A549 (cell line): ENCODE results near the gene DDX54. TPM values are rescaled to one million over a fixed set of nuclear protein-coding genes. Genes with fewer than 3 reads are reported as not detected.

Experiments used
- ATAC-seq, 2 experiments: fragments of 200-7000 bp in 1 of 2; fragments of >200 bp in 1 of 2; cut with Nextera tagmentation in 1 of 2; cut with Tn5 transposase in 1 of 2; 3 replicates each; pipeline versions ENCODE4 v1.8.0 to v1.9.1; 2018 to 2020; ENCODE audit warnings: mild to moderate bottlenecking in 1 of 2, moderate library complexity in 1 of 2
- CTCF ChIA-PET: fragments of 300-600 bp; sonication (Branson Sonifier 250); formaldehyde crosslinking; extraction: SDS; loops from one replicate; lab custom pipeline; 2021; ENCODE audit warnings: antibody characterized with exemption, inconsistent platforms; lab: Yijun Ruan, JAX
- POLR2A ChIA-PET: fragments of 350-600 bp; formaldehyde crosslinking; extraction: SDS; loops from one replicate; lab custom pipeline; 2021; ENCODE audit warnings: antibody characterized with exemption, inconsistent platforms; lab: Yijun Ruan, JAX
- DNase-seq, 2 experiments: peaks; one replicate each; pipeline versions ENCODE4 v3.0.0 to v3.0.0-alpha.2; 2011 to 2016; ENCODE audit warnings: low read depth in 1 of 2, low spot score in 1 of 2
- FAIRE-seq: peaks from 2 replicates; lab custom pipeline; 2011; peaks lifted over from hg19 to GRCh38; lab: Jason Lieb, UNC
- H3K27ac ChIP-seq, 2 experiments: fragments of >200 bp; sonication (Bioruptor Twin); formaldehyde crosslinking; 3 replicates each; pipeline ENCODE4 v1.5.1; 2016 to 2017
- H3K4me1 ChIP-seq: fragments of >200 bp; sonication (Bioruptor Twin); formaldehyde crosslinking; 3 replicates; pipeline ENCODE4 v1.6.1; 2016
- H3K4me2 ChIP-seq: fragments of >200 bp; sonication (Bioruptor Twin); formaldehyde crosslinking; 3 replicates; pipeline ENCODE4 v1.6.1; 2016
- H3K4me3 ChIP-seq: fragments of >200 bp; sonication (Bioruptor Twin); formaldehyde crosslinking; 3 replicates; pipeline ENCODE4 v1.5.1; 2016
- H3K9me3 ChIP-seq: fragments of >200 bp; sonication (Bioruptor Twin); formaldehyde crosslinking; 3 replicates; pipeline ENCODE4 v1.6.1; 2016
- BHLHE40 ChIP-seq: IDR thresholded peaks from 2 replicates; pipeline ENCODE4 v1.6.1; 2012; ENCODE audit warnings: low read depth, low read length, inconsistent platforms
- CEBPB ChIP-seq, 2 experiments: fragments of >200 bp in 1 of 2; sonication (Bioruptor Twin) in 1 of 2; formaldehyde crosslinking in 1 of 2; IDR thresholded peaks; 2 replicates each; pipeline ENCODE4 v1.6.1; 2012 to 2016
- ELK1 ChIP-seq: fragments of 150-350 bp; IDR thresholded peaks from 2 replicates; pipeline ENCODE4 v1.6.1; 2014; ENCODE audit warnings: low read depth, mild to moderate bottlenecking, low read length
- HDAC2 ChIP-seq: fragments of 200-600 bp; sonication (generic); IDR thresholded peaks from 2 replicates; pipeline ENCODE4 v1.6.1; 2016
- HOXB13 ChIP-seq: fragments of 250-450 bp; sonication (Bioruptor Pico); IDR thresholded peaks from 2 replicates; pipeline ENCODE4 v1.5.0; 2020; ENCODE audit warnings: low read depth, mild to moderate bottlenecking, moderate library complexity
- JUNB ChIP-seq: fragments of >200 bp; sonication (Bioruptor Twin); formaldehyde crosslinking; IDR thresholded peaks from 2 replicates; pipeline ENCODE4 v1.6.1; 2016
- KDM1A ChIP-seq: fragments of 200-600 bp; sonication (generic); IDR thresholded peaks from 2 replicates; pipeline ENCODE4 v1.6.1; 2016; ENCODE audit warnings: low read depth, mild to moderate bottlenecking
- KDM5A ChIP-seq: fragments of 200-600 bp; sonication (generic); IDR thresholded peaks from 2 replicates; pipeline ENCODE4 v1.6.1; 2016; ENCODE audit warnings: antibody characterized with exemption, mild to moderate bottlenecking
- MAX ChIP-seq: IDR thresholded peaks from 2 replicates; pipeline ENCODE4 v1.6.1; 2012
- PBX3 ChIP-seq: IDR thresholded peaks from 2 replicates; pipeline ENCODE4 v1.6.1; 2012
- POLR2A ChIP-seq: IDR thresholded peaks from 2 replicates; pipeline ENCODE4 v1.6.1; 2012; ENCODE audit warnings: mild to moderate bottlenecking, low read length
- POLR2AphosphoS2 ChIP-seq: conservative IDR thresholded peaks from 2 replicates; pipeline ENCODE4 v1.6.1; 2012; ENCODE audit warnings: low read length, improper control_type of control experiment, inconsistent platforms
- RARB ChIP-seq: fragments of 250-450 bp; sonication (Bioruptor Pico); IDR thresholded peaks from 2 replicates; pipeline ENCODE4 v1.8.0; 2021; ENCODE audit warnings: mild to moderate bottlenecking, moderate library complexity
- RCOR1 ChIP-seq: fragments of 150-350 bp; IDR thresholded peaks from 2 replicates; pipeline ENCODE4 v1.6.1; 2014; ENCODE audit warnings: antibody characterized with exemption, low read length, low read depth
- REST ChIP-seq: fragments of 200-600 bp; sonication (generic); IDR thresholded peaks from 2 replicates; pipeline ENCODE4 v1.6.1; 2016; ENCODE audit warnings: antibody characterized with exemption, mild to moderate bottlenecking, moderate library complexity
- RFX5 ChIP-seq: fragments of 450-650 bp; IDR thresholded peaks from 2 replicates; pipeline ENCODE4 v1.7.1; 2014; ENCODE audit warnings: antibody characterized with exemption, mild to moderate bottlenecking, moderate library complexity
- RNF2 ChIP-seq: fragments of 200-600 bp; sonication (generic); IDR thresholded peaks from 2 replicates; pipeline ENCODE4 v1.6.1; 2016; ENCODE audit warnings: low read depth, mild to moderate bottlenecking, antibody characterized with exemption, moderate library complexity, borderline replicate concordance
- SMC3 ChIP-seq: fragments of >200 bp; sonication (Bioruptor Twin); formaldehyde crosslinking; IDR thresholded peaks from 3 replicates; pipeline ENCODE4 v1.6.1; 2018; ENCODE audit warnings: inconsistent platforms
- SREBF2 ChIP-seq: fragments of 450-650 bp; IDR thresholded peaks from 2 replicates; pipeline ENCODE4 v1.6.1; 2014; ENCODE audit warnings: mild to moderate bottlenecking, moderate library complexity
- TFCP2L1 ChIP-seq: fragments of 250-450 bp; sonication (Bioruptor Pico); IDR thresholded peaks from 2 replicates; pipeline ENCODE4 v1.5.0; 2021; ENCODE audit warnings: mild to moderate bottlenecking
- TP53 ChIP-seq: fragments of 250-450 bp; sonication (Bioruptor Pico); IDR thresholded peaks from 2 replicates; pipeline ENCODE4 v1.5.0; 2021; ENCODE audit warnings: mild to moderate bottlenecking, moderate library complexity
- ZFP36 ChIP-seq: fragments of 450-650 bp; IDR thresholded peaks from 2 replicates; pipeline ENCODE4 v1.6.1; 2014; ENCODE audit warnings: borderline replicate concordance; ENCODE audit not compliant: partially characterized antibody
- ZNF302 ChIP-seq: fragments of 250-450 bp; sonication (Bioruptor Pico); IDR thresholded peaks from 2 replicates; pipeline ENCODE4 v1.9.0; 2021; ENCODE audit warnings: inconsistent platforms, mild to moderate bottlenecking, moderate library complexity
- ZSCAN20 ChIP-seq: fragments of 250-450 bp; sonication (Bioruptor Pico); IDR thresholded peaks from 2 replicates; pipeline ENCODE4 v1.8.0; 2022; ENCODE audit warnings: mild to moderate bottlenecking, moderate library complexity
- WGBS: methylation state at CpG from one replicate; pipeline ENCODE4 v1.1.6; 2017; ENCODE audit errors: missing lambda C conversion rate; 5-methylcytosine and 5-hydroxymethylcytosine counted together
- polyA plus RNA-seq, 4 experiments: library from polyadenylated mRNA; depleted of rRNA in 3 of 4; stranded (reverse); fragments of >200 nt; fragmentation: RNase III in 1 of 4; extraction: RNeasy Plus Mini Kit Qiagen cat#74134 plus additional on column Dnase treatment in 1 of 4; gene quantifications; 2 replicates in 3 of 4; 3 replicates in 1 of 4; pipeline ENCODE4 v1.2.3, GENCODE V29; 2011 to 2017

Gene DDX54
- polyA plus RNA-seq, 2 of the 4 experiments (the other 2 are of a cell fraction) = 62.4 to 64.5 TPM

GRCh38 chr12:113221181-113221996 is 36.1 kb upstream of the DDX54 start, which contains the start of gene TPCN1 (continued):
- TF ChIP-seq PBX3 = peak; percentile 95
- TF ChIP-seq, all 56 proteins: peak for 11

GRCh38 chr12:113220593-113221180 is 35.4 kb upstream of the DDX54 start:
- peak overlapping the region; percentile 93 for H3K4me2 ChIP-seq
- WGBS = 2% methylated on average over 23 of the region's 23 CpGs
- ChIA-PET CTCF (interaction anchor here (5.3 kb wide), 1 partner anchor 24 kb away, joined by 35 read pairs; no protein-coding TSS in a partner anchor), POLR2A (interaction anchor here (0.6 to 2.2 kb wide), 9 partner anchors 17 to 79 kb away, joined by 3 to 11 read pairs (median 4); partner anchors contain the start of genes DDX54 and RITA1)
- peak; percentile 19 to 31 for ATAC-seq
- DNase-seq = peak; percentile 43 to 50
- H3K4me3 ChIP-seq = peak overlapping the region; percentile 67
- H3K27ac ChIP-seq = peak overlapping the region; percentile 57 to 75
- no peak for TF ChIP-seq CEBPB (IDR thresholded peaks at IDR 0.05)
- TF ChIP-seq RFX5 = peak; percentile 59; the same call in 1 of the 2 replicates
- TF ChIP-seq KDM5A = no peak
- no peak for TF ChIP-seq ELK1
- peak; percentile 40 for TF ChIP-seq POLR2A
- TF ChIP-seq BHLHE40 = peak; percentile 24; the same call in 1 of the 2 replicates
- peaks cover 21% of the 10 kb centered on the region for H3K4me1 ChIP-seq
- H3K9me3 ChIP-seq = no peaks in the 10 kb centered on the region
- peak; percentile 46 for FAIRE-seq

- CTCF ChIA-PET = interaction anchor here (1.1 to 1.5 kb wide), 3 partner anchors 11 to 52 kb away, joined by 3 read pairs; no protein-coding TSS in a partner anchor
- no peak for DNase-seq
- Histone ChIP-seq H3K4me2 (no peak overlapping the region), H3K9me3 (no peaks in the 10 kb centered on the region)
- no peak for ATAC-seq
- WGBS = 78% methylated on average over 2 of the region's 2 CpGs
- no peak for TF ChIP-seq MAX
- no peak for TF ChIP-seq ZSCAN20 (CRISPR knock-in tag)
- no peak for TF ChIP-seq HOXB13 (CRISPR knock-in tag)
- no peak for TF ChIP-seq RNF2
- no peak for TF ChIP-seq TFCP2L1 (CRISPR knock-in tag)
- TF ChIP-seq ZNF302 = no peak
- TF ChIP-seq RARB (CRISPR knock-in tag) = no peak
- TF ChIP-seq TP53 (CRISPR knock-in tag) = no peak
- no peak for TF ChIP-seq HDAC2
- TF ChIP-seq CEBPB (IDR thresholded peaks at IDR 0.05) = no peak
- TF ChIP-seq, all 56 proteins: peak for 0
- Histone ChIP-seq H3K4me1 (peaks cover 26% of the 10 kb centered on the region), H3K27ac (peak overlapping the region in 1 of 2 experiments; percentile 68; a peak in 3 of 6 replicates), H3K4me3 (no peak overlapping the region)
- POLR2A ChIA-PET = no interaction called here
- FAIRE-seq = no peak
Measured at GRCh38 chr12:113216027-113216426, 30.7 kb upstream of the DDX54 start.

- ATAC-seq (peak; percentile 86 to 95), FAIRE-seq (no peak), DNase-seq (peak; percentile 79 to 83)
- peak overlapping the region; percentile 60 for H3K4me2 ChIP-seq
- peaks cover 21% of the 10 kb centered on the region for H3K4me1 ChIP-seq
- ChIA-PET CTCF (interaction anchor here (0.6 to 1.5 kb wide), 2 partner anchors 17 to 18 kb away, joined by 3 read pairs; no protein-coding TSS in a partner anchor), POLR2A (interaction anchor here (0.7 kb wide), 1 partner anchor 8 kb away, joined by 4 read pairs; no protein-coding TSS in a partner anchor)
- WGBS = 37% methylated on average over 5 of the region's 5 CpGs
- peak overlapping the region; percentile 63 to 68 for H3K27ac ChIP-seq
- H3K4me3 ChIP-seq = no peak overlapping the region
- no peaks in the 10 kb centered on the region for H3K9me3 ChIP-seq
- TF ChIP-seq KDM1A = 0 out of 2 replicates have a peak, but pooled peaks have one; percentile 15
- peak; percentile 87 for TF ChIP-seq ZFP36
- TF ChIP-seq REST = no peak
- peak; percentile 53; the same call in 1 of the 2 replicates for TF ChIP-seq JUNB
- TF ChIP-seq POLR2AphosphoS2 = no peak
- TF ChIP-seq POLR2A = no peak
- TF ChIP-seq SREBF2 = no peak
- TF ChIP-seq RCOR1 = peak; percentile 73; the same call in 1 of the 2 replicates
- TF ChIP-seq SMC3 = 0 out of 3 replicates have a peak, but pooled peaks have one; percentile 11
Measured at GRCh38 chr12:113214895-113215400, 29.7 kb upstream of the DDX54 start.
